ENCODE measurements around the gene STX19.

DNA sequence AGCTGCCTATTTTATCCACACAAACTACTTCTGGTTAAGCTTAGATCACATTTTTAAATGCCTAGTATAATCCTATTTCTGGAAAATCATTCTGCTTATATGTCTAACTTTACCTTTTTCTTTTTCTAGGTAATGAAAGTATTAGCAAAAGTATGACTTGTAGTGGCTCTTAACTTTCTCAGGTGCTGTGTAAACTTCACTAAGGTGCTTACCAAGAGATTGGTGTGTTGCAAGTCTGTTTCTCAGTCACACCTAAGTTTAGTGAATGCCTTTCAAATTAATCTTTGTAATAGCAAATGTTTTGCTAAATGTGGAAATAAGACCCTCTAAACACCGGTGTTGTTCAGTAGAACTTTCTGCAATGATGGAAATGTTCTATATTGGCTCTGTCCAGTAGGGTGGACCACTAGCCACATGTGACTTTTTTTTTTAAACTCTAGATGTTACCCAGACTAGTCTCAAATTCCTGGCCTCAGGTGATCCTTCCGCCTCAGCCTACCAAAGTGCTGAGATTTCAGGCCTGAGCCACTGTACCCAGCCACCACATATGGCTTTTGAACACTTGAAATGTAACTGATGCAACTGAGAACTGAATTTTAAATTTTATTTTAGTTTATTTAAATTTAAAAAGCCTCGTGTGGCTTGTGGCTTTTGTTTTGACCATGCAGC, 26.4 kb downstream of the STX19 start:
- TF ChIP-seq, protein P1, sequence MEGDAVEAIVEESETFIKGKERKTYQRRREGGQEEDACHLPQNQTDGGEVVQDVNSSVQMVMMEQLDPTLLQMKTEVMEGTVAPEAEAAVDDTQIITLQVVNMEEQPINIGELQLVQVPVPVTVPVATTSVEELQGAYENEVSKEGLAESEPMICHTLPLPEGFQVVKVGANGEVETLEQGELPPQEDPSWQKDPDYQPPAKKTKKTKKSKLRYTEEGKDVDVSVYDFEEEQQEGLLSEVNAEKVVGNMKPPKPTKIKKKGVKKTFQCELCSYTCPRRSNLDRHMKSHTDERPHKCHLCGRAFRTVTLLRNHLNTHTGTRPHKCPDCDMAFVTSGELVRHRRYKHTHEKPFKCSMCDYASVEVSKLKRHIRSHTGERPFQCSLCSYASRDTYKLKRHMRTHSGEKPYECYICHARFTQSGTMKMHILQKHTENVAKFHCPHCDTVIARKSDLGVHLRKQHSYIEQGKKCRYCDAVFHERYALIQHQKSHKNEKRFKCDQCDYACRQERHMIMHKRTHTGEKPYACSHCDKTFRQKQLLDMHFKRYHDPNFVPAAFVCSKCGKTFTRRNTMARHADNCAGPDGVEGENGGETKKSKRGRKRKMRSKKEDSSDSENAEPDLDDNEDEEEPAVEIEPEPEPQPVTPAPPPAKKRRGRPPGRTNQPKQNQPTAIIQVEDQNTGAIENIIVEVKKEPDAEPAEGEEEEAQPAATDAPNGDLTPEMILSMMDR (IDR thresholded peaks at IDR 0.05), result no peak
- TF ChIP-seq POLR2AphosphoS5 (IDR thresholded peaks at IDR 0.05), result no peak

Data from breast epithelium (tissue), 3 donors.